ENCODE results near the gene TRPV2.

The TRPV2 gene

GRCh38 chr17:16473044-16474011, 58.0 kb downstream of the TRPV2 start:
- Histone ChIP-seq H3K18ac (ENCODE audit: low read length) (no peak overlapping the region), H4K8ac (ENCODE audit: low read depth, low read length) (no peak overlapping the region), H2AK5ac (ENCODE audit: low read length) (no peak overlapping the region)

GRCh38 chr17:16474012-16474725, 58.8 kb downstream of the TRPV2 start:
- Histone ChIP-seq H2AK5ac (ENCODE audit: low read length) (no peak overlapping the region), H3K4me2 (ENCODE audit: low read length) (no peak overlapping the region), H2BK15ac (replicated peaks; ENCODE audit: low read depth) (no peak overlapping the region), H3K56ac (ENCODE audit: low read length) (no peak overlapping the region), H3K36me3 (ENCODE audit: control insufficient read depth, insufficient read depth, low read length) (no peaks in the 10 kb centered on the region), H3K27me3 (ENCODE audit: insufficient read depth, low read length, poor library complexity) (no peaks in the 10 kb centered on the region), H2BK120ac (ENCODE audit: low read depth, low read length) (no peak overlapping the region), H3K18ac (ENCODE audit: low read length) (no peak overlapping the region), H4K8ac (ENCODE audit: low read depth, low read length) (no peak overlapping the region), H2BK5ac (ENCODE audit: low read length) (no peak overlapping the region), H3K79me2 (ENCODE audit: control insufficient read depth, insufficient read depth, low read length) (no peaks in the 10 kb centered on the region), H3K4me1 (ENCODE audit: control insufficient read depth, low read depth, low read length) (peaks cover 5% of the 10 kb centered on the region), H3K23ac (ENCODE audit: low read length) (no peak overlapping the region), H3K27ac (ENCODE audit: low read depth, low read length) (no peak overlapping the region), H3K79me1 (ENCODE audit: low read length) (no peaks in the 10 kb centered on the region), H3K9ac (ENCODE audit: low read length) (no peak overlapping the region), H4K5ac (ENCODE audit: low read length) (no peak overlapping the region), H3K4ac (ENCODE audit: low read depth, low read length) (no peak overlapping the region), H3K4me3 (ENCODE audit: low read length) (no peak overlapping the region)
- no CpG with 5 or more reads among the region's 13 CpGs for WGBS (ENCODE audit: extremely low coverage, insufficient coverage, low lambda C conversion rate)
- peak; percentile 87 for DNase-seq

More at GRCh38 chr17:16473044-16474011, 58.0 kb downstream of the TRPV2 start:
- Histone ChIP-seq H3K4me3 (ENCODE audit: low read length) (no peak overlapping the region), H3K23ac (ENCODE audit: low read length) (no peak overlapping the region), H4K5ac (ENCODE audit: low read length) (no peak overlapping the region), H3K79me2 (ENCODE audit: control insufficient read depth, insufficient read depth, low read length) (no peaks in the 10 kb centered on the region), H3K4me1 (ENCODE audit: control insufficient read depth, low read depth, low read length) (peaks cover 5% of the 10 kb centered on the region), H3K4me2 (ENCODE audit: low read length) (no peak overlapping the region), H3K27me3 (ENCODE audit: insufficient read depth, low read length, poor library complexity) (no peaks in the 10 kb centered on the region), H2BK15ac (replicated peaks; ENCODE audit: low read depth) (no peak overlapping the region), H3K56ac (ENCODE audit: low read length) (peak overlapping the region; percentile 25), H3K36me3 (ENCODE audit: control insufficient read depth, insufficient read depth, low read length) (no peaks in the 10 kb centered on the region), H2BK120ac (ENCODE audit: low read depth, low read length) (no peak overlapping the region), H3K9ac (ENCODE audit: low read length) (no peak overlapping the region), H3K79me1 (ENCODE audit: low read length) (no peaks in the 10 kb centered on the region), H3K27ac (ENCODE audit: low read depth, low read length) (no peak overlapping the region), H2BK5ac (ENCODE audit: low read length) (no peak overlapping the region), H3K4ac (ENCODE audit: low read depth, low read length) (no peak overlapping the region)
- WGBS (ENCODE audit: extremely low coverage, insufficient coverage, low lambda C conversion rate), result no CpG with 5 or more reads among the region's 20 CpGs
- no peak for DNase-seq

- Histone ChIP-seq H2BK5ac (ENCODE audit: low read length) (no peak overlapping the region), H3K4me2 (ENCODE audit: low read length) (no peak overlapping the region), H3K79me1 (ENCODE audit: low read length) (no peaks in the 10 kb centered on the region), H4K5ac (ENCODE audit: low read length) (no peak overlapping the region), H3K4me3 (ENCODE audit: low read length) (no peak overlapping the region), H3K27ac (ENCODE audit: low read depth, low read length) (no peak overlapping the region), H2AK5ac (ENCODE audit: low read length) (no peak overlapping the region), H3K23ac (ENCODE audit: low read length) (no peak overlapping the region), H3K27me3 (ENCODE audit: insufficient read depth, low read length, poor library complexity) (no peaks in the 10 kb centered on the region), H3K4ac (ENCODE audit: low read depth, low read length) (no peak overlapping the region), H3K79me2 (ENCODE audit: control insufficient read depth, insufficient read depth, low read length) (no peaks in the 10 kb centered on the region), H4K8ac (ENCODE audit: low read depth, low read length) (no peak overlapping the region), H3K4me1 (ENCODE audit: control insufficient read depth, low read depth, low read length) (peaks cover 5% of the 10 kb centered on the region), H2BK120ac (ENCODE audit: low read depth, low read length) (no peak overlapping the region), H2BK15ac (replicated peaks; ENCODE audit: low read depth) (no peak overlapping the region), H3K18ac (ENCODE audit: low read length) (no peak overlapping the region), H3K56ac (ENCODE audit: low read length) (no peak overlapping the region), H3K9ac (ENCODE audit: low read length) (no peak overlapping the region), H3K36me3 (ENCODE audit: control insufficient read depth, insufficient read depth, low read length) (no peaks in the 10 kb centered on the region)
- no peak for DNase-seq
- no CpG with 5 or more reads among the region's 4 CpGs for WGBS (ENCODE audit: extremely low coverage, insufficient coverage, low lambda C conversion rate)
These were observed 59.9 kb downstream of the TRPV2 start for GRCh38 chr17:16475179-16475704.

GRCh38 chr17:16477255-16477654, 61.9 kb downstream of the TRPV2 start:
- Histone ChIP-seq H3K4ac (ENCODE audit: low read depth, low read length) (peak overlapping the region; percentile 17), H3K18ac (ENCODE audit: low read length) (peak overlapping the region; percentile 35), H4K8ac (ENCODE audit: low read depth, low read length) (no peak overlapping the region), H3K27ac (ENCODE audit: low read depth, low read length) (peak overlapping the region; percentile 55), H3K9ac (ENCODE audit: low read length) (peak overlapping the region; percentile 15), H2AK5ac (ENCODE audit: low read length) (no peak overlapping the region), H2BK15ac (replicated peaks; ENCODE audit: low read depth) (no peak overlapping the region), H3K79me1 (ENCODE audit: low read length) (no peaks in the 10 kb centered on the region), H3K4me1 (ENCODE audit: control insufficient read depth, low read depth, low read length) (peaks cover 5% of the 10 kb centered on the region), H3K79me2 (ENCODE audit: control insufficient read depth, insufficient read depth, low read length) (no peaks in the 10 kb centered on the region), H2BK120ac (ENCODE audit: low read depth, low read length) (no peak overlapping the region), H2BK5ac (ENCODE audit: low read length) (peak overlapping the region; percentile 39), H3K23ac (ENCODE audit: low read length) (no peak overlapping the region), H3K56ac (ENCODE audit: low read length) (peak overlapping the region; percentile 71), H4K5ac (ENCODE audit: low read length) (peak overlapping the region; percentile 49), H3K4me3 (ENCODE audit: low read length) (no peak overlapping the region), H3K27me3 (ENCODE audit: insufficient read depth, low read length, poor library complexity) (no peaks in the 10 kb centered on the region), H3K36me3 (ENCODE audit: control insufficient read depth, insufficient read depth, low read length) (no peaks in the 10 kb centered on the region), H3K4me2 (ENCODE audit: low read length) (no peak overlapping the region)
- peak; percentile 94 for DNase-seq
- no CpG with 5 or more reads among the region's 5 CpGs for WGBS (ENCODE audit: extremely low coverage, insufficient coverage, low lambda C conversion rate)

- no CpG with 5 or more reads among the region's 8 CpGs for WGBS (ENCODE audit: extremely low coverage, insufficient coverage, low lambda C conversion rate)
- peak overlapping the region; percentile 49 for H4K5ac ChIP-seq (ENCODE audit: low read length)
- H3K27ac ChIP-seq (ENCODE audit: low read depth, low read length), result peak overlapping the region; percentile 55
These were observed 62.3 kb downstream of the TRPV2 start for GRCh38 chr17:16477666-16478065.

More at GRCh38 chr17:16477666-16478065, 62.3 kb downstream of the TRPV2 start:
- H3K36me3 ChIP-seq (ENCODE audit: control insufficient read depth, insufficient read depth, low read length), result no peaks in the 10 kb centered on the region
- H3K79me1 ChIP-seq (ENCODE audit: low read length), result no peaks in the 10 kb centered on the region
- H2BK15ac ChIP-seq (replicated peaks; ENCODE audit: low read depth), result no peak overlapping the region
- H2BK120ac ChIP-seq (ENCODE audit: low read depth, low read length), result no peak overlapping the region
- H2AK5ac ChIP-seq (ENCODE audit: low read length), result no peak overlapping the region
- H3K27me3 ChIP-seq (ENCODE audit: insufficient read depth, low read length, poor library complexity), result no peaks in the 10 kb centered on the region
- H3K79me2 ChIP-seq (ENCODE audit: control insufficient read depth, insufficient read depth, low read length), result no peaks in the 10 kb centered on the region
- peak overlapping the region; percentile 32 for H3K9ac ChIP-seq (ENCODE audit: low read length)
- no peak overlapping the region for H4K8ac ChIP-seq (ENCODE audit: low read depth, low read length)
- H3K23ac ChIP-seq (ENCODE audit: low read length), result no peak overlapping the region
- H3K4ac ChIP-seq (ENCODE audit: low read depth, low read length), result peak overlapping the region; percentile 17
- H3K4me3 ChIP-seq (ENCODE audit: low read length), result no peak overlapping the region
- peak overlapping the region; percentile 71 for H3K56ac ChIP-seq (ENCODE audit: low read length)
- H3K4me1 ChIP-seq (ENCODE audit: control insufficient read depth, low read depth, low read length), result peaks cover 5% of the 10 kb centered on the region
- H3K4me2 ChIP-seq (ENCODE audit: low read length), result no peak overlapping the region
- DNase-seq, result peak; percentile 53
- H2BK5ac ChIP-seq (ENCODE audit: low read length), result peak overlapping the region; percentile 39
- peak overlapping the region; percentile 35 for H3K18ac ChIP-seq (ENCODE audit: low read length)
